ENCODE data around the gene CTSZ. TPM values are rescaled to one million over a fixed set of nuclear protein-coding genes. Genes with fewer than 3 reads are reported as not detected.
A peak's percentile ranks its signal among the peaks of the same experiment; 100 is the strongest.

Gene CTSZ
- total and polyA plus RNA-seq, 2 experiments from 2014 or later: 13.5 to 391 TPM

GRCh38 chr20:59004763-59005522 is 2.1 kb downstream of the CTSZ start:
- Histone ChIP-seq H3K4me1 (ENCODE audit: insufficient read depth) (peaks cover 11% of the 10 kb centered on the region), H3K27me3 (replicated peaks; ENCODE audit: insufficient read depth) (no peaks in the 10 kb centered on the region), H2AFZ (no peak overlapping the region), H3K36me3 (ENCODE audit: low read depth) (no peaks in the 10 kb centered on the region), H3K4me2 (ENCODE audit: unreplicated experiment) (peak overlapping the region; percentile 89), H3F3A (ENCODE audit: insufficient read depth) (no peaks in the 10 kb centered on the region), H3K9ac (peak overlapping the region; percentile 91), H3K9me3 (ENCODE audit: low read depth) (no peaks in the 10 kb centered on the region), H3K79me2 (ENCODE audit: insufficient read depth) (peaks cover 43% of the 10 kb centered on the region), H3K27ac (no peak overlapping the region), H3K9me2 (ENCODE audit: insufficient read depth) (no peaks in the 10 kb centered on the region), H4K20me1 (ENCODE audit: insufficient read depth) (no peaks in the 10 kb centered on the region), H3K4me3 (peak overlapping the region; percentile 81)
- 67 to 70% methylated on average over 15 to 17 of the region's 17 CpGs for WGBS, 2 experiments (ENCODE audit: low coverage in 1 of 2, low lambda C conversion rate in 2 of 2, missing lambda C conversion rate in 2 of 2)
- DNase-seq: no peak
- TF ChIP-seq EZH2 (IDR thresholded peaks at IDR 0.05; ENCODE audit: insufficient read depth, poor library complexity, severe bottlenecking): no peak
- no peak for TF ChIP-seq EZH2phosphoT487 (IDR thresholded peaks at IDR 0.05; ENCODE audit: insufficient read depth, low read depth)
- in situ Hi-C loops (cut with MboI): loop anchor here (25.0 kb wide), 1 partner anchor 768 kb away; the partner anchor contains the start of gene ANKRD60

- peaks cover 43% of the 10 kb centered on the region for H3K79me2 ChIP-seq (ENCODE audit: insufficient read depth)
These were observed 2.6 kb downstream of the CTSZ start for GRCh38 chr20:59004493-59004762.

GRCh38 chr20:59003836-59004492 is 3.1 kb downstream of the CTSZ start:
- no peak overlapping the region for H3K9ac ChIP-seq
- peaks cover 3% of the 10 kb centered on the region; the same call in 1 of the 2 replicates for H3K36me3 ChIP-seq (ENCODE audit: low read depth)
- no peak for TF ChIP-seq EZH2 (IDR thresholded peaks at IDR 0.05; ENCODE audit: insufficient read depth, poor library complexity, severe bottlenecking)
- no peak for TF ChIP-seq EZH2phosphoT487 (IDR thresholded peaks at IDR 0.05; ENCODE audit: insufficient read depth, low read depth)
- H3K4me2 ChIP-seq (ENCODE audit: unreplicated experiment): no peak overlapping the region
- peaks cover 43% of the 10 kb centered on the region for H3K79me2 ChIP-seq (ENCODE audit: insufficient read depth)
- H3K4me3 ChIP-seq: no peak overlapping the region
- H3K4me1 ChIP-seq (ENCODE audit: insufficient read depth): peaks cover 11% of the 10 kb centered on the region
- no peak overlapping the region for H2AFZ ChIP-seq
- H3K9me2 ChIP-seq (ENCODE audit: insufficient read depth): no peaks in the 10 kb centered on the region
- 87 to 91% methylated on average over 15 to 16 of the region's 16 CpGs for WGBS, 2 experiments (ENCODE audit: low coverage in 1 of 2, low lambda C conversion rate in 2 of 2, missing lambda C conversion rate in 2 of 2)
- in situ Hi-C loops (cut with MboI): loop anchor here (25.0 kb wide), 1 partner anchor 767 kb away; the partner anchor contains the start of gene ANKRD60
- no peak for DNase-seq
- no peaks in the 10 kb centered on the region for H4K20me1 ChIP-seq (ENCODE audit: insufficient read depth)
- no peaks in the 10 kb centered on the region for H3K9me3 ChIP-seq (ENCODE audit: low read depth)
- H3K27me3 ChIP-seq (replicated peaks; ENCODE audit: insufficient read depth): no peaks in the 10 kb centered on the region
- no peaks in the 10 kb centered on the region for H3F3A ChIP-seq (ENCODE audit: insufficient read depth)
- no peak overlapping the region for H3K27ac ChIP-seq

More at GRCh38 chr20:59004493-59004762, 2.6 kb downstream of the CTSZ start:
- H3K4me3 ChIP-seq: no peak overlapping the region
- no peak overlapping the region for H2AFZ ChIP-seq
- in situ Hi-C loops (cut with MboI): loop anchor here (25.0 kb wide), 1 partner anchor 767 kb away; the partner anchor contains the start of gene ANKRD60
- peaks cover 11% of the 10 kb centered on the region for H3K4me1 ChIP-seq (ENCODE audit: insufficient read depth)
- no peaks in the 10 kb centered on the region for H3K36me3 ChIP-seq (ENCODE audit: low read depth)
- H4K20me1 ChIP-seq (ENCODE audit: insufficient read depth): no peaks in the 10 kb centered on the region
- H3K9me3 ChIP-seq (ENCODE audit: low read depth): no peaks in the 10 kb centered on the region
- DNase-seq: no peak
- no peak overlapping the region for H3K9ac ChIP-seq
- TF ChIP-seq EZH2phosphoT487 (IDR thresholded peaks at IDR 0.05; ENCODE audit: insufficient read depth, low read depth) (no peak), EZH2 (IDR thresholded peaks at IDR 0.05; ENCODE audit: insufficient read depth, poor library complexity, severe bottlenecking) (no peak)
- WGBS, 2 experiments (ENCODE audit: low coverage in 1 of 2, low lambda C conversion rate in 2 of 2, missing lambda C conversion rate in 2 of 2): 80 to 92% methylated on average over 2 to 4 of the region's 4 CpGs
- no peaks in the 10 kb centered on the region for H3K9me2 ChIP-seq (ENCODE audit: insufficient read depth)
- H3K27me3 ChIP-seq (replicated peaks; ENCODE audit: insufficient read depth): no peaks in the 10 kb centered on the region
- H3K4me2 ChIP-seq (ENCODE audit: unreplicated experiment): no peak overlapping the region
- H3F3A ChIP-seq (ENCODE audit: insufficient read depth): no peaks in the 10 kb centered on the region
- H3K27ac ChIP-seq: no peak overlapping the region

- no peak for DNase-seq
- H3K4me2 ChIP-seq (ENCODE audit: unreplicated experiment): no peak overlapping the region
- WGBS, 2 experiments (ENCODE audit: low coverage in 1 of 2, low lambda C conversion rate in 2 of 2, missing lambda C conversion rate in 2 of 2): 79 to 80% methylated on average over 17 of the region's 17 CpGs
- H3K27me3 ChIP-seq (replicated peaks; ENCODE audit: insufficient read depth): no peaks in the 10 kb centered on the region
- no peaks in the 10 kb centered on the region for H4K20me1 ChIP-seq (ENCODE audit: insufficient read depth)
- H3K4me1 ChIP-seq (ENCODE audit: insufficient read depth): peaks cover 11% of the 10 kb centered on the region
- no peak overlapping the region for H3K27ac ChIP-seq
- TF ChIP-seq EZH2phosphoT487 (IDR thresholded peaks at IDR 0.05; ENCODE audit: insufficient read depth, low read depth): no peak
- no peak for TF ChIP-seq EZH2 (IDR thresholded peaks at IDR 0.05; ENCODE audit: insufficient read depth, poor library complexity, severe bottlenecking)
- no peak overlapping the region for H3K9ac ChIP-seq
- no peak overlapping the region for H2AFZ ChIP-seq
- no peaks in the 10 kb centered on the region for H3K9me2 ChIP-seq (ENCODE audit: insufficient read depth)
- no peaks in the 10 kb centered on the region for H3F3A ChIP-seq (ENCODE audit: insufficient read depth)
- no peaks in the 10 kb centered on the region for H3K9me3 ChIP-seq (ENCODE audit: low read depth)
- peaks cover 43% of the 10 kb centered on the region for H3K79me2 ChIP-seq (ENCODE audit: insufficient read depth)
- H3K4me3 ChIP-seq: no peak overlapping the region
- peaks cover 10% of the 10 kb centered on the region; the same call in 1 of the 2 replicates for H3K36me3 ChIP-seq (ENCODE audit: low read depth)
- in situ Hi-C loops (cut with MboI): loop anchor here (25.0 kb wide), 1 partner anchor 766 kb away; the partner anchor contains the start of gene ANKRD60
These were observed 4.1 kb downstream of the CTSZ start for GRCh38 chr20:59002874-59003399.
